AG09319 (cell line): ENCODE data around the gene SUGT1.
A peak's percentile ranks its signal among the peaks of the same experiment; 100 is the strongest.

Source experiments
- DNase-seq: peaks from one replicate; pipeline ENCODE4 v3.0.0-alpha.2; 2010; ENCODE audit warnings: low read depth; ENCODE audit errors: extremely low read depth
- CTCF ChIP-seq: IDR thresholded peaks from 2 replicates; pipeline ENCODE4 v1.5.1; 2011; ENCODE audit warnings: low read depth, mild to moderate bottlenecking, inconsistent platforms, low read length, moderate library complexity

The SUGT1 gene

GRCh38 chr13:52651897-52652195 lies 790 bp upstream of the SUGT1 start:
- DNase-seq = no peak
- TF ChIP-seq CTCF = no peak

DNA sequence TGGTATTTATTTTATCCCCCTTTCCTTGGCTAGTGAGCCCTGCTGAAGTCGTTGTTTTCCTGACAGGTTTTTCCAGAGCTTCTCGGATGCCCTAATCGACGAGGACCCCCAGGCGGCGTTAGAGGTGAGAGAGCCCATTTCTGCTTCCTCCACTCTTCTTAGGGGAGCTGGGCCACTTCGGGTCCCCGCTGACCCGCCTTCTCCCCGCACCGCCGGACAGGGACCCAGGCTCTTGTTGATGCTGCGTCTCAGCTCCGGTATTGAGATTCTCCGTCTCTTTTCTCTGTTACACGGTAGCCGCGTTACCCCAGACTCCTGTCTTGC lies 306 bp downstream of the SUGT1 start:
- no peak for DNase-seq
- TF ChIP-seq CTCF = no peak

DNA sequence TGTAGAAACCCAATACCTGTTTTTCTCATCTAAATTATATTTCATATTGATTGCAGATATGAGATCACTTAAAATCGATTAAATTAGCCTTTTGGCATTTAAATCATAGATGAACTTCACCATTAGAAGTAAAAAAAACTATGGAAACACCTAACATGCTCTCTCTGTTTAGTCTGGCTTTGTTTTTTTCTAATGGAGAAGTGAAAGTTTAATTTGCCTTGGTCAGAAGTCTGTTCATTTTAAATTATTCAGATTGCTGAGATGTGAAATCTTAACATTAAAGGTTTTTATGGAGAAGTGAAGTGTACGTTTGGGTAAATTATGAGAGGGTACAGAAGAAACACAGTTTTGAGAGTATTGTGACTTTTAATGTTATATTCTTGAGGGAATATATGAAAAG lies 6.7 kb downstream of the SUGT1 start:
- no peak for TF ChIP-seq CTCF
- no peak for DNase-seq

- no peak for DNase-seq
- no peak for TF ChIP-seq CTCF
Observed at GRCh38 chr13:52664272-52664671, 11.6 kb downstream of the SUGT1 start.

GRCh38 chr13:52665325-52665724 lies 12.7 kb downstream of the SUGT1 start:
- DNase-seq = no peak
- TF ChIP-seq CTCF = peak; percentile 46

- DNase-seq = no peak
- TF ChIP-seq CTCF = no peak; the same call in 1 of the 2 replicates
Observed at GRCh38 chr13:52669677-52670076, 17.0 kb downstream of the SUGT1 start.

DNA sequence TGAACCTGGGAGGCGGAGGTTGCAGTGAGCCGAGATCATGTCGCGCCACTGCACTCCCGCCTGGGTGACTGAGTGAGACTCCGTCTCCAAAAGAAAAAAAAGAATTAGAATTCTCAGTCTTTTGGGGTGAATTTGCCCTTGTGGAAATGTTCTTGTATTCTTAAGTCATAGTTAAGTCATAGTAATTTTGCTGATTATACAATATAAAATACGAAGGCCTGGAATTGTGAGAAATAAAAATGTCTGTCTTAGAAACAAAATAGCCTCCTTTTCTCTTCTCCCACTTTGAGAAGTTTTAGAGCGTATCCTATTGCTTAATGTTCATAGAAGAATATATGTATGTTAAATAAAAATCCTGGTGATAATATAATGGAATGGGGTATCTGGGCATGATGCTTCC lies 18.1 kb downstream of the SUGT1 start:
- TF ChIP-seq CTCF = no peak
- DNase-seq = no peak
